GM21723 (cell line): ENCODE data around the gene ZNF3.

Source experiments
- ATAC-seq: cut with Tn5 transposase; IDR thresholded peaks from one replicate; pipeline ENCODE4 v1.9.1; 2021; ENCODE audit warnings: mild to moderate bottlenecking, moderate library complexity; ENCODE audit not compliant: unreplicated experiment

ZNF3 gene

GRCh38 chr7:100088621-100089457, 7.3 kb upstream of the ZNF3 start, which contains the start of gene COPS6:
COPS6 (plus strand) TSS chr7:100088969; CDS start chr7:100088991, 22 bp downstream.
- ATAC-seq, result peak; percentile 62

GRCh38 chr7:100088095-100088620, 6.6 kb upstream of the ZNF3 start:
- ATAC-seq, result no peak

DNA sequence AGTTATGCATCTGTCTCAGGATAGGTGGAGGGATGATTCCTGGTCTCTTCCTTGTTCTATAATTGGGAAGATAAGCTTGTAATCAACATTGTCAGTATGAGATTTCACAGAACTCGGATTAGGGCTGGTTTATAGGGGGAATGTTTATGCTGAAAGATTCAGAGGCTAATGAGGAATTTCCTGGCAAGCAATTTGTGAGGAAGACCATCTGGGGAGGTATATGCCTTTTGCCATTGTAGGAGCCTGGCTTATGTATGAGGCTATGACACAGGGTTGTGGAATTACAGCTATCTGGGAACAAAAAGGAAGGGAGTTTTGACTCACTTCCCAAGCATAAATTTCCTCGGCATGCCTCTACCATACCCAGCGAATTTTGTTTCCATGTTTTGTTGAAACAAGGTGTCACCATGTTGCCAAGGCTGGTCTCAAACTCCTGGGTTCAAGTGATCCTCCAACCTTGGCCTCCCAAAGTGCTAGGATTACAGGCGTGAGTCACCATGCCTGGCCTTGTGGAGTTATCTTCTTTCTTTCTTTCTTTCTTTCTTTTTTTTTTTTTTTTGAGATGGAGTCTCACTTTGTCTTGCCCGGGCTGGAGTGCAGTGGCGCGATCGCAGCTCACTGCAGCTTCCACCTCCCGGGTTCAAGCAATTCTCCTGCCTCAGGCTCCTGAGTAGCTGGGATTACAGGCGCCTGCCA, 5.7 kb upstream of the ZNF3 start:
- ATAC-seq, result no peak

GRCh38 chr7:100085515-100085914, 4.0 kb upstream of the ZNF3 start:
- ATAC-seq, result no peak

DNA sequence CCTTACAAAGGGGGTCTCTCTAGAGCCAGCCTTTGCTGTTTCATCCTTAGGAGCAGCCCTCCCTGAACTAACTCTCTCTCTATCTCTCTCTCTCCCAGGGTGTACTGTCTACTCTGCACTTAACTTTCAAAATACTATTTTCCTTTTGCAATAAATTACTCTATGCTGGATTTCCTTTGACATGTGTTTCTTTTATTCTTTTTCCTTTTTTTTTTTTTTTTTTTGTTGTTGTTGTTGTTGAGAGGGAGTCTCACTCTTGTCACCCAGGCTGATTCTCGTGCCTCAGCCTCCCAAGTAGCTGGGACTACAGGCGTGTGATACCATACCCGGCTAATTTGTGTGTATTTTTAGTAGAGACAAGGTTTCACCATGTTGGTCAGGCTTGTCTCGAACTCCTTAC, 1.5 kb upstream of the ZNF3 start:
- ATAC-seq, result no peak

DNA sequence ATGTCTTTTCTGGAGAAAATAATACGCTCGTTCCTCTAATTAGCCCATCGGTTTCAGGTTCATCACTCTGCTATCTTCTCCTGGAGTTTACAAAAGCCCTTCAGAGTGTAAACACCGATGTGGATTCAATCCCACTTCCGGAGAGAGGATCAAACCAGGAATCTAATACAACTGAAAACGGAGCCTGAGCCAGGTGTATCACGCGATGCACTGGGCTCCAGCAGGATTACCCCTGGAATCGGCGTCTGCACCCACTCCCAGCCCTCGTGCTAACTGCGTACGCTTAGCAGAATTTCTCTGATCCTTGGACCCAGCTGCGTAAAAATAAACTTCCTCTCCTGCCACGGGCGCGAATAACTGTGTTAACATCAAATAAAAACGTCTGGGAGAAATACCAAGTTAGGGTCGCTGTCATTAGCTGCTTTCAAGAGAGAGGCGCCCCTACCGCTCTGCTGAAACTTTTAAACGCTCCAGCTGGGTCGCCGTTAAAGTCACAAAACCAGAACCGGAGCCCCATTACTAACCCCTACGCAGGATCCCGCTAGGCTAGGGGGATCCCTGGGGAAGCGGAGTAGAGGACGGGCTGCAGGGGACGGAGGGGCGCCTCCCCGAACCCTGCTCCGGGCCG, 502 bp downstream of the ZNF3 start:
- ATAC-seq, result no peak

GRCh38 chr7:100079024-100079560, 2.4 kb downstream of the ZNF3 start:
- ATAC-seq, result no peak

DNA sequence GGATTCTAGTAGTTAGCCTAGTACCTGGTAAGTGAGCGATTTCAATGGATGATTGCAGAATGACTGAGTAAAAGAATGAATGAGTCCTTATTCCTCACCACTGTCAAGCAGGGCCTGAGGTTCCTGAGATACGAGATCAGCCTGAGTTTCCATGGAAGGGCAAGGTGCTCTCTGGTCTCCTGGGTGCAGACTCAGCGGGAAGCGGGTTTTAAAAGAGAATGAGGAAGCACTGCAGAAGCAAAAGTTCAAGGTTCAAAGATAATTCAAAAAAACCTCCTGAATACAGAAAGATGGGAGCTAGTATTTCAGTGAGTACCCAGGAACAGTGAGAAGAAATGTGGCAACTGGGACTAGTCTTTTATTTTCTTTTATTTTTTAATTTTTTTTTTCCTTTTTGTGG, 4.3 kb downstream of the ZNF3 start:
- no peak for ATAC-seq

DNA sequence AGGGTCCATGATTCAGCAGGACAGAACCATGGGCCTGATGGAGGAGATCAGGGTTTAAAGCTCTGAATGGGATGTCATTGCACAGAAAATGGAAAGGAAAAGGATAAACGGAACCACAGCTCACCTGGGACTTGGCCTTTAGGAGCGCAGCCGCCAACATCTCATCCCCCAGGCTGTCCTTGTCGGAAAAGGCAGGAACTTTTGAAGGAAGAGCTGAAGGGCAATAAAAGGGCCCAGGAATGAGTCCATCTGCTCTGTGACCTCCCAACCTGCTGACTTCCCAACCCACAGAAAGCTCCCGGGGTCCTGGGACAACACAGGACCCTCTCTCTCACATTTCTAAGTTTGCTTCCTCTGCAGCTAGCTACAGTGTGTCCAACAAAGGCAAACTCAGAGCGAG, 6.1 kb downstream of the ZNF3 start:
- no peak for ATAC-seq

- ATAC-seq, result no peak
These were observed 6.7 kb downstream of the ZNF3 start for GRCh38 chr7:100074841-100075240.

DNA sequence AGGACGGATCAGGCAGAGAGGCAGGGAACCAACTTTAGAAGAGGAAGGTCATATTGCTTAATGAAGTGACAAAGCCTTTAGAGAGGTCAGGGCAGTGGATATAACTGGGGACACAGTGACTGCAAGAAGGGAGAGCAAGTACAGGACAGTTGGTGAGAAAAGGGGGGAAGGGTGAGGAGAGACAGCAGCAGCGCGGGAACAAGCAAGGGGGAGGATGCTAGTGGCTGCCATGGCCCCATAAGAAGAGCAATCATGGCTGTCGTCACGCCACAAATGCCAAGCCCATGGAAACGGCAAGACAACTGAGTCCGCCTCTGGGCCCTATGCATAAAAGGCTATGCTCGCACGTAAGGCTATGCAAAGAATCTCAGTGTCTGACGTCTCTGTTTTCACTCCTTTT, 9.1 kb downstream of the ZNF3 start:
- ATAC-seq, result no peak

DNA sequence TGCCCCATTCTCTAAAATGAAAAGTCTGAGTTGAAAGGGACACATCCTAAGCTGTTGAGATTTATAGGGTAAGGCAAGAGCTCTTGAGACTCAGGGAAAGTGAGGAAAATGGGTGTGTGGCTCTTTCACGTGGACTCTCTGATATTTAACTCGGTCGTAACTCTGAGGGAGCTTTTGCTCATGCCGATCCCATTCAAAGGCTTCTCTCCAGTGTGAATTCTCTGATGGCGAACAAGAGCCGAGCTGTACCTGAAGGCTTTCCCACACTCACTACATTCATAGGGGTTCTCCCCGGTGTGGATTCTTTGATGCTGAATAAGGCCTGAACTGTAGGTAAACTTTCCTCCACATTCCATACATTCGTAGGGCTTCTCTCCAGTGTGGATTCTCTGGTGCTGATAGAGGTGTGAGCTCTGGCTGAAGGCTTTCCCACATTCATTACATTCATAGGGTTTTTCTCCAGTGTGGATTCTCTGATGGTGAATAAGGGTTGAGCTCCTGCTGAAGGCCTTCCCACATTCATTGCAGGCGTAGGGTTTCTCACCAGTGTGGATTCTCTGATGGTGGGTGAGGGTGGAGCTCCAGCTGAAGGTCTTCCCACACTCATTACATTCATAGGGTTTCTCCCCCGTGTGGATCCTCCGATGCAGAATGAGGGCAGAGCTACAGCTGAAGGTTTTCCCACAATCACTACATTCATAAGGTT, 10.4 kb downstream of the ZNF3 start:
- no peak for ATAC-seq

GRCh38 chr7:100069991-100070390, 11.5 kb downstream of the ZNF3 start:
- no peak for ATAC-seq

GRCh38 chr7:100066953-100067352, 14.6 kb downstream of the ZNF3 start:
- no peak for ATAC-seq

- ATAC-seq, result no peak
These were observed 15.9 kb downstream of the ZNF3 start for GRCh38 chr7:100065452-100066186.

- ATAC-seq, result no peak
These were observed 17.4 kb downstream of the ZNF3 start for GRCh38 chr7:100064162-100064561.

GRCh38 chr7:100063376-100063775, 18.1 kb downstream of the ZNF3 start:
- ATAC-seq, result no peak

- ATAC-seq, result no peak
These were observed 19.9 kb downstream of the ZNF3 start for GRCh38 chr7:100061518-100062193.

DNA sequence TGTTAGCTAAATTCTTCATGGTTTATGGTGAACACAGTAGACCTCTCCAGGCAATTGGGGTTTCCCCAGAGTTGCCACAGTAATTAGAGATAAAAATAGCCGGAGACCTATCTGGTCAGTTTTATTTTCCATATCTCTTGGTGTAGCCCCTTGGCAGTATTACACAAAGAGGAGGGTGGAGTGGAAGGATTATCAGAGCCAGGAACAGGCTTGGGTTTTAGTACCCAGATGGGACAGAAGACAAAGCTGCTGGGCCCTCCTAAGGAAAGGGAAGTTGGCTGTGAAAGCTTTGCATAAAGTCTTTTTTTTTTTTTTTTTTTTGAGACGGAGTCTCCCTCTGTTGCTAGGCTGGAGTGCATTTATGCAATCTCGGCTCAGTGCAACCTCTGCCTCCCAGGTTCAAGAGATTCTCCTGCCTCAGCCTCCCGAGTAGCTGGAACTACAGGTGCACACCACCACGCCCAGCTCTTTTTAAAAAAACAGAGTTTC, 22.2 kb downstream of the ZNF3 start:
- ATAC-seq, result no peak
